NCI-H187 (cell line): ENCODE data around the gene TRIAP1.

Experiments used
- DNase-seq, 2 experiments: peaks; one replicate each; lab custom pipeline; 2025; lab: John Stamatoyannopoulos, UW

TRIAP1 gene

GRCh38 chr12:120429368-120429767 is 16.8 kb downstream of the TRIAP1 start:
- DNase-seq, result no peak

- DNase-seq, result no peak
Measured at GRCh38 chr12:120428597-120429229, 17.5 kb downstream of the TRIAP1 start.

GRCh38 chr12:120425797-120426196 is 20.4 kb downstream of the TRIAP1 start:
- no peak for DNase-seq

GRCh38 chr12:120422892-120423456 is 23.2 kb downstream of the TRIAP1 start:
- no peak for DNase-seq

GRCh38 chr12:120421701-120422100 is 24.5 kb downstream of the TRIAP1 start:
- no peak for DNase-seq

GRCh38 chr12:120417917-120418580 is 28.1 kb downstream of the TRIAP1 start:
- no peak for DNase-seq

- no peak for DNase-seq
Measured at GRCh38 chr12:120416490-120417216, 29.5 kb downstream of the TRIAP1 start.

GRCh38 chr12:120413901-120414695 is 32.1 kb downstream of the TRIAP1 start:
- no peak for DNase-seq

- no peak for DNase-seq
Measured at GRCh38 chr12:120412421-120412820, 33.8 kb downstream of the TRIAP1 start.

GRCh38 chr12:120408771-120409170 is 37.4 kb downstream of the TRIAP1 start:
- DNase-seq, result no peak

- no peak for DNase-seq
Measured at GRCh38 chr12:120406553-120406952, 39.6 kb downstream of the TRIAP1 start.

GRCh38 chr12:120406069-120406468 is 40.1 kb downstream of the TRIAP1 start:
- no peak for DNase-seq

GRCh38 chr12:120404271-120404670 is 41.9 kb downstream of the TRIAP1 start:
- DNase-seq, result no peak

GRCh38 chr12:120403869-120404268 is 42.3 kb downstream of the TRIAP1 start:
- no peak for DNase-seq

- DNase-seq, result no peak
Measured at GRCh38 chr12:120402217-120402616, 44.0 kb downstream of the TRIAP1 start.

GRCh38 chr12:120399531-120399930 is 46.7 kb downstream of the TRIAP1 start:
- no peak for DNase-seq

- no peak for DNase-seq
Measured at GRCh38 chr12:120397824-120398540, 48.2 kb downstream of the TRIAP1 start.

GRCh38 chr12:120394483-120395367 is 51.5 kb downstream of the TRIAP1 start:
- DNase-seq, result peak; percentile 35 to 58
